MCF 10A (cell line): Measurements from ENCODE around the gene CYGB. TPM values are rescaled to one million over a fixed set of nuclear protein-coding genes. Genes with fewer than 3 reads are reported as not detected.

Experiments
- BruUV-seq: library from RNA; stranded (reverse); fragments of 400-500 nt; replicated peaks from 2 replicates; lab custom pipeline; 2021; lab: Mats Ljungman, UMichigan
- CTCF ChIA-PET: fragments of 300-600 bp; sonication (Branson Sonifier 250); formaldehyde crosslinking; extraction: SDS; loops from one replicate; lab custom pipeline; 2021; ENCODE audit warnings: antibody characterized with exemption, inconsistent platforms; lab: Yijun Ruan, JAX
- POLR2A ChIA-PET: fragments of 300-600, 350-650 bp; sonication (Branson Sonifier 250); formaldehyde crosslinking; extraction: SDS; loops from one replicate; lab custom pipeline; 2020; ENCODE audit warnings: antibody characterized with exemption, inconsistent platforms; lab: Yijun Ruan, JAX
- DNase-seq: peaks from one replicate; pipeline ENCODE4 v3.0.0-alpha.2; 2018; ENCODE audit not compliant: unreplicated experiment
- H3K27ac Mint-ChIP-seq: one replicate; pipeline ENCODE4 v1.8.0; 2022; ENCODE audit warnings: mild to moderate bottlenecking, low read depth, mixed read lengths; ENCODE audit not compliant: unreplicated experiment
- H3K27me3 Mint-ChIP-seq: one replicate; pipeline ENCODE4 v1.8.0; 2022; ENCODE audit warnings: mixed read lengths; ENCODE audit not compliant: insufficient read depth, unreplicated experiment
- H3K36me3 Mint-ChIP-seq: one replicate; pipeline ENCODE4 v1.8.0; 2022; ENCODE audit warnings: mild to moderate bottlenecking, moderate library complexity, mixed read lengths; ENCODE audit not compliant: insufficient read depth, unreplicated experiment
- H3K4me1 Mint-ChIP-seq: one replicate; pipeline ENCODE4 v1.8.0; 2022; ENCODE audit warnings: mixed read lengths; ENCODE audit not compliant: insufficient read depth, unreplicated experiment
- H3K4me3 Mint-ChIP-seq: one replicate; pipeline ENCODE4 v1.8.0; 2022; ENCODE audit warnings: mild to moderate bottlenecking, moderate library complexity, mixed read lengths; ENCODE audit not compliant: unreplicated experiment
- H3K9me3 Mint-ChIP-seq: one replicate; pipeline ENCODE4 v1.8.0; 2022; ENCODE audit warnings: mixed read lengths; ENCODE audit not compliant: unreplicated experiment
- CTCF ChIP-seq: fragments of 200-600 bp; IDR thresholded peaks from one replicate; pipeline ENCODE4 v1.8.0; 2022; ENCODE audit warnings: antibody characterized with exemption, mild to moderate bottlenecking; ENCODE audit not compliant: unreplicated experiment
- intact Hi-C: fragments of 100-400 bp; cut with micrococcal nuclease; formaldehyde crosslinking; loops from 2 replicates; pipeline ENCODE4 v1.14.1; 2022
- total RNA-seq: library from RNA; stranded (reverse); gene quantifications from 2 replicates; pipeline ENCODE4 v1.2.3, GENCODE V29; 2022

Gene CYGB
- total RNA-seq, 1 experiment from 2014 or later, result not detected

GRCh38 chr17:76546556-76547182, 9.2 kb upstream of the CYGB start:
- peaks cover 12% of the 10 kb centered on the region for H3K27me3 Mint-ChIP-seq
- CTCF ChIA-PET, result interaction anchor here (0.6 to 3.9 kb wide), 16 partner anchors 9 to 836 kb away, joined by 3 to 41 read pairs (median 4); no protein-coding TSS in a partner anchor
- H3K4me3 Mint-ChIP-seq, result no peak overlapping the region
- no peaks in the 10 kb centered on the region for H3K36me3 Mint-ChIP-seq
- no peaks in the 10 kb centered on the region for H3K9me3 Mint-ChIP-seq
- TF ChIP-seq CTCF, result no peak
- peaks cover 10% of the 10 kb centered on the region for H3K4me1 Mint-ChIP-seq
- no TSS peak for BruUV-seq
- POLR2A ChIA-PET, result interaction anchor here (0.7 to 5.0 kb wide), 14 partner anchors 12 to 1397 kb away, joined by 3 to 68 read pairs (median 4); no protein-coding TSS in a partner anchor
- H3K27ac Mint-ChIP-seq, result no peak overlapping the region
- peak; percentile 77 for DNase-seq
- intact Hi-C loops, result loop anchor here (1.0 kb wide), 1 partner anchor 23 kb away; no protein-coding TSS in a partner anchor

GRCh38 chr17:76545918-76546555, 8.5 kb upstream of the CYGB start:
- no TSS peak for BruUV-seq
- Mint-ChIP-seq H3K36me3 (no peaks in the 10 kb centered on the region), H3K4me1 (peaks cover 8% of the 10 kb centered on the region), H3K9me3 (no peaks in the 10 kb centered on the region), H3K4me3 (no peak overlapping the region), H3K27me3 (peaks cover 12% of the 10 kb centered on the region), H3K27ac (no peak overlapping the region)
- DNase-seq, result no peak
- TF ChIP-seq CTCF, result no peak
- POLR2A ChIA-PET, result interaction anchor here (0.7 to 5.0 kb wide), 14 partner anchors 12 to 1397 kb away, joined by 3 to 68 read pairs (median 4); no protein-coding TSS in a partner anchor
- CTCF ChIA-PET, result interaction anchor here (0.6 to 3.9 kb wide), 16 partner anchors 12 to 836 kb away, joined by 3 to 41 read pairs (median 4); no protein-coding TSS in a partner anchor
- intact Hi-C loops, result no loop called here

GRCh38 chr17:76544546-76545365, 7.2 kb upstream of the CYGB start:
- POLR2A ChIA-PET, result interaction anchor here (0.6 to 5.0 kb wide), 5 partner anchors 14 to 190 kb away, joined by 3 to 68 read pairs (median 3); no protein-coding TSS in a partner anchor
- Mint-ChIP-seq H3K9me3 (no peaks in the 10 kb centered on the region), H3K4me3 (no peak overlapping the region), H3K36me3 (no peaks in the 10 kb centered on the region), H3K4me1 (no peaks in the 10 kb centered on the region), H3K27me3 (peaks cover 12% of the 10 kb centered on the region), H3K27ac (no peak overlapping the region)
- TF ChIP-seq CTCF, result no peak
- DNase-seq, result no peak
- intact Hi-C loops, result no loop called here
- CTCF ChIA-PET, result interaction anchor here (0.5 to 3.9 kb wide), 7 partner anchors 13 to 147 kb away, joined by 3 to 41 read pairs (median 5); no protein-coding TSS in a partner anchor
- BruUV-seq, result no TSS peak
